DND-41 (cell line): ENCODE data around the gene KIF3B.

Experiments used
- ATAC-seq: fragments of 200-7000 bp; cut with Tn5 transposase; 3 replicates; pipeline ENCODE4 v1.9.1; 2021; ENCODE audit warnings: low read depth; ENCODE audit not compliant: insufficient read depth
- DNase-seq: peaks from one replicate; pipeline ENCODE4 v3.0.0-alpha.2; 2020
- H2AFZ ChIP-seq: 2 replicates; pipeline ENCODE4 v1.6.0; 2012; ENCODE audit warnings: low read depth, low read length
- H3K27ac ChIP-seq: 2 replicates; pipeline ENCODE4 v1.5.1; 2012; ENCODE audit warnings: low read length, inconsistent platforms
- H3K27me3 ChIP-seq: fragments of 200-600 bp; sonication (generic); 2 replicates; pipeline ENCODE4 v1.6.0; 2012; ENCODE audit warnings: low read length, mild to moderate bottlenecking, inconsistent platforms; ENCODE audit not compliant: insufficient read depth, poor library complexity
- H3K36me3 ChIP-seq: 2 replicates; pipeline ENCODE4 v1.5.1; 2012; ENCODE audit warnings: low read length, inconsistent platforms; ENCODE audit not compliant: insufficient read depth
- H3K4me1 ChIP-seq: 2 replicates; pipeline ENCODE4 v1.5.1; 2012; ENCODE audit warnings: mild to moderate bottlenecking, low read length; ENCODE audit not compliant: insufficient read depth
- H3K4me2 ChIP-seq: 2 replicates; pipeline ENCODE4 v1.6.0; 2012; ENCODE audit warnings: mild to moderate bottlenecking, moderate library complexity, low read length, inconsistent platforms; ENCODE audit not compliant: insufficient read depth
- H3K4me3 ChIP-seq, 2 experiments: fragments of 200-600 bp in 1 of 2; shearing (Covaris generic) in 1 of 2; 2 replicates each; pipeline ENCODE4 v1.5.1; 2012 to 2016; ENCODE audit warnings: inconsistent platforms in 2 of 2, low read length in 2 of 2, mild to moderate bottlenecking in 2 of 2, low read depth in 1 of 2, moderate library complexity in 1 of 2
- H3K79me2 ChIP-seq: 2 replicates; pipeline ENCODE4 v1.6.0; 2012; ENCODE audit warnings: low read length, inconsistent platforms; ENCODE audit not compliant: insufficient read depth
- H3K9ac ChIP-seq: 2 replicates; pipeline ENCODE4 v1.6.0; 2012; ENCODE audit warnings: low read depth, mild to moderate bottlenecking, inconsistent platforms, low read length, moderate library complexity
- H3K9me3 ChIP-seq: 2 replicates; pipeline ENCODE4 v1.5.1; 2012; ENCODE audit warnings: low read length, moderate library complexity, mild to moderate bottlenecking, inconsistent platforms; ENCODE audit not compliant: insufficient read depth, severe bottlenecking
- H4K20me1 ChIP-seq: 2 replicates; pipeline ENCODE4 v1.6.0; 2012; ENCODE audit warnings: low read length; ENCODE audit not compliant: insufficient read depth
- CTCF ChIP-seq: IDR thresholded peaks from 2 replicates; pipeline ENCODE4 v1.5.1; 2012; ENCODE audit warnings: borderline replicate concordance, low read length, moderate library complexity, mild to moderate bottlenecking; ENCODE audit not compliant: poor library complexity, severe bottlenecking; ENCODE audit errors: extremely low read depth
- EZH2 ChIP-seq: IDR thresholded peaks from 3 replicates; pipeline ENCODE4 v1.6.1; 2012; ENCODE audit warnings: borderline replicate concordance, low read depth, mild to moderate bottlenecking, moderate library complexity, low read length, inconsistent platforms; ENCODE audit not compliant: severe bottlenecking

Gene KIF3B

DNA sequence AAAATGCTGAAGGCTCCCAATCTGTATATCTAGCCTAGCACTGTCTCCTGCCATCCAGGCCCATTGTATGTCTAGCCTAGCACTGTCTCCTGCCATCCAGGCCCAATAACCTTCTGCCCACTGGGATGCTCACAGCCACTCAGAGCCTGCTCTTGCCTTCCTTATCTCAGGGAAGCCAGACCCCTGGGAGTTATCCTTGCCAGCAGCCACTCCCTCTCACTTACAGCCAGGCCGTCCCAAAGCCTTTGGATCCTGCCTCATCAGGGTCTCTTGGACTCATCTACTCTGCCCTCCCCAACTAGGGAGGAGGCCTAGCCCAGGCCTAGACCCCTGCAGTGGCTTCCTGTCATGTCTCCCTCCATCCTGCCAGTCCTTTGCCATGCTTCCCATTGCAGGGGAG is 37.3 kb downstream of the KIF3B start:
- DNase-seq, result no peak
- no peak overlapping the region for H2AFZ ChIP-seq

DNA sequence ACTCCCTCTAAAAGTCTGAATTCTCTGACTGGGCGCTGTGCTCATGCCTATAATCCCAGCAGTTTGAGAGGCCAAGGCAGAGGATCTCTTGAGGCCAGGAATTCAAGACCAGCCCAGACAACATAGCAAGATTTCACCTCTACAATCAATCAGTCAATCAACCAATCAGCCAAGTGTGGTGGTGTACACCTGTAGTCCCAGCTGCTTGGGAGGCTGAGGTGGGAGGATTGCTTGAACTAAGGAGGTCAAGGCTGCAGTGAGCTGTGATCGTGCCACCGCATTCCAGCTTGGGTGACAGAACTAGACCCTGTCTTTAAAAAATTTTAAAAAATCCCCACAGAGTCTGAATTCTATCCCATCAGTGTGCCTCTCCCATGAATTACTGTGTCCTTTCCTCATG is 37.9 kb downstream of the KIF3B start:
- peaks cover 51% of the 10 kb centered on the region for H3K36me3 ChIP-seq
- H3K27me3 ChIP-seq, result no peaks in the 10 kb centered on the region
- no peak overlapping the region for H2AFZ ChIP-seq
- DNase-seq, result no peak
- ATAC-seq, result no peak
- H4K20me1 ChIP-seq, result no peaks in the 10 kb centered on the region
- no peak overlapping the region for H3K4me3 ChIP-seq
- H3K79me2 ChIP-seq, result no peaks in the 10 kb centered on the region
- no peaks in the 10 kb centered on the region for H3K9me3 ChIP-seq
- H3K4me2 ChIP-seq, result no peak overlapping the region
- TF ChIP-seq CTCF (no peak), EZH2 (no peak)
- no peaks in the 10 kb centered on the region for H3K4me1 ChIP-seq
- H3K27ac ChIP-seq, result no peak overlapping the region
- no peak overlapping the region for H3K9ac ChIP-seq

More for the DNA sequence above, 37.3 kb downstream of the KIF3B start:
- H3K9me3 ChIP-seq, result no peaks in the 10 kb centered on the region
- H3K4me1 ChIP-seq, result no peaks in the 10 kb centered on the region
- H3K36me3 ChIP-seq, result peaks cover 55% of the 10 kb centered on the region
- H3K79me2 ChIP-seq, result no peaks in the 10 kb centered on the region
- no peaks in the 10 kb centered on the region for H3K27me3 ChIP-seq
- no peak overlapping the region for H3K4me3 ChIP-seq
- no peak overlapping the region for H3K9ac ChIP-seq
- ATAC-seq, result no peak
- H4K20me1 ChIP-seq, result no peaks in the 10 kb centered on the region
- TF ChIP-seq EZH2, result no peak
- no peak for TF ChIP-seq CTCF
- H3K27ac ChIP-seq, result no peak overlapping the region
- H3K4me2 ChIP-seq, result no peak overlapping the region

- Histone ChIP-seq H4K20me1 (no peaks in the 10 kb centered on the region), H3K4me3 (no peak overlapping the region), H2AFZ (no peak overlapping the region), H3K36me3 (peaks cover 50% of the 10 kb centered on the region; the same call in 1 of the 2 replicates), H3K79me2 (no peaks in the 10 kb centered on the region), H3K9ac (no peak overlapping the region), H3K4me1 (no peaks in the 10 kb centered on the region), H3K4me2 (no peak overlapping the region), H3K9me3 (no peaks in the 10 kb centered on the region), H3K27me3 (no peaks in the 10 kb centered on the region), H3K27ac (no peak overlapping the region)
- no peak for DNase-seq
- ATAC-seq, result no peak
- TF ChIP-seq EZH2 (no peak), CTCF (no peak)
These were observed 38.4 kb downstream of the KIF3B start for GRCh38 chr20:32315891-32316290.

DNA sequence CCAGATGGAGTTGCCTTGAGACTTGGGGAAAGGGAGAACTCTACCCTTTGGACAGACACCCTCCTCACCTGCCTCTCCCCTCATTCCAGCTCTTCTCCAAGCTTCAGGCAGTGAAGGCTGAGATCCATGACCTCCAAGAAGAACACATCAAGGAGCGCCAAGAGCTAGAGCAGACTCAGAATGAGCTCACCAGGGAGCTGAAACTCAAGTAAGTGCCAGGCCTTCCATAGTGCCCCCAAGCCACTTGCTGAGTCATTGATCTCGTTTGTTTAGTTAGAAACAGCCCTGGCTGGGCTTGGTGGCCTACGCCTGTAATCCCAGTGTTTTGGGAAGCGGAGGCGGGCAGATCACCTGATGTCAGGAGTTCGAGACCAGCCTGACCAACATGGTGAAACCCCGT is 39.2 kb downstream of the KIF3B start:
- H3K36me3 ChIP-seq, result peaks cover 47% of the 10 kb centered on the region; the same call in 1 of the 2 replicates
- TF ChIP-seq EZH2, result no peak
- TF ChIP-seq CTCF, result no peak
- H3K9me3 ChIP-seq, result no peaks in the 10 kb centered on the region
- H3K4me2 ChIP-seq, result no peak overlapping the region
- no peak overlapping the region for H3K9ac ChIP-seq
- no peak overlapping the region for H2AFZ ChIP-seq
- no peaks in the 10 kb centered on the region for H3K4me1 ChIP-seq
- DNase-seq (no peak), ATAC-seq (no peak)
- no peaks in the 10 kb centered on the region for H3K79me2 ChIP-seq
- H3K27me3 ChIP-seq, result no peaks in the 10 kb centered on the region
- no peaks in the 10 kb centered on the region for H4K20me1 ChIP-seq
- H3K4me3 ChIP-seq, result no peak overlapping the region
- H3K27ac ChIP-seq, result no peak overlapping the region
